B cell (primary cell): ENCODE results near the gene PAX1. TPM values are rescaled to one million over a fixed set of nuclear protein-coding genes. Genes with fewer than 3 reads are reported as not detected.

Source experiments
- ATAC-seq: fragments of 200-7000 bp; cut with Tn5 transposase; one replicate; pipeline ENCODE4 v1.10.0; 2021; ENCODE audit warnings: low read depth, mild to moderate bottlenecking, moderate number of reproducible peaks, moderate library complexity
- CTCF ChIA-PET: fragments of 350-600 bp; sonication (Branson Sonifier 250); formaldehyde crosslinking; loops from one replicate; lab custom pipeline; 2021; ENCODE audit warnings: antibody characterized with exemption, inconsistent platforms; lab: Charles Lee
- POLR2A ChIA-PET: fragments of 350-600 bp; sonication (Branson Sonifier 250); formaldehyde crosslinking; loops from one replicate; lab custom pipeline; 2021; ENCODE audit warnings: antibody characterized with exemption; lab: Charles Lee
- DNase-seq: peaks from one replicate; pipeline ENCODE4 v3.0.0; 2013
- H2AFZ ChIP-seq: 2 replicates; pipeline ENCODE4 v1.6.1; 2012; ENCODE audit warnings: mild to moderate bottlenecking, low read depth, low read length; ENCODE audit not compliant: insufficient read depth, poor library complexity, severe bottlenecking
- H3K27ac ChIP-seq, 2 donors: 1 replicate in 1 of 2; 2 replicates in 1 of 2; pipeline ENCODE4 v1.5.1; 2012 to 2013; ENCODE audit warnings: low read length in 2 of 2, mild to moderate bottlenecking in 2 of 2, moderate library complexity in 1 of 2
- H3K27me3 ChIP-seq, 4 experiments: fragments of 200-600 bp in 1 of 4; sonication (generic) in 1 of 4; replicated peaks in 1 of 4; 1 replicate in 2 of 4; 2 replicates in 2 of 4; pipeline versions ENCODE4 v1.6.1 to v1.7.0; 2013 to 2016; ENCODE audit warnings: low read length in 3 of 4, mild to moderate bottlenecking in 2 of 4, mixed read lengths in 1 of 4, moderate library complexity in 1 of 4; ENCODE audit not compliant: insufficient read depth in 4 of 4, control insufficient read depth in 3 of 4; ENCODE audit errors: control extremely low read depth in 1 of 4
- H3K36me3 ChIP-seq, 2 experiments: replicated peaks in 1 of 2; 1 replicate in 1 of 2; 2 replicates in 1 of 2; pipeline versions ENCODE4 v1.6.1 to v1.7.1; 2013; ENCODE audit warnings: low read length in 1 of 2; ENCODE audit not compliant: insufficient read depth in 2 of 2, control insufficient read depth in 1 of 2; ENCODE audit errors: control extremely low read depth in 1 of 2, extremely low read depth in 1 of 2
- H3K4me1 ChIP-seq, 2 donors: fragments of 200-600 bp in 1 of 2; sonication (generic) in 1 of 2; 1 replicate in 1 of 2; 2 replicates in 1 of 2; pipeline versions ENCODE4 v1.5.1 to v1.6.1; 2013 to 2017; ENCODE audit warnings: low read length in 2 of 2; ENCODE audit not compliant: control insufficient read depth in 2 of 2, insufficient read depth in 2 of 2
- H3K4me2 ChIP-seq: replicated peaks from 2 replicates; pipeline ENCODE3; 2012; ENCODE audit warnings: mild to moderate bottlenecking, low read depth, low read length; ENCODE audit not compliant: poor library complexity, severe bottlenecking
- H3K4me3 ChIP-seq, 5 experiments: fragments of 200-600 bp in 1 of 5; sonication (generic) in 1 of 5; 1 replicate in 3 of 5; 2 replicates in 2 of 5; pipeline versions ENCODE4 v1.5.1 to v1.7.0; 2011 to 2016; ENCODE audit warnings: low read length in 4 of 5, mild to moderate bottlenecking in 4 of 5, low read depth in 2 of 5, control low read depth in 1 of 5, moderate library complexity in 1 of 5; ENCODE audit not compliant: insufficient read depth in 1 of 5; ENCODE audit errors: control extremely low read depth in 1 of 5, extremely low read depth in 1 of 5
- H3K79me2 ChIP-seq: fragments of 200-600 bp; sonication (generic); one replicate; pipeline ENCODE4 v1.6.0; 2016; ENCODE audit warnings: low read length; ENCODE audit not compliant: control insufficient read depth, insufficient read depth
- H3K9ac ChIP-seq: fragments of 200-600 bp; sonication (generic); 2 replicates; pipeline ENCODE4 v1.6.1; 2017; ENCODE audit warnings: mild to moderate bottlenecking, low read length, moderate library complexity
- H3K9me3 ChIP-seq, 3 donors: one replicate each; pipeline versions ENCODE4 v1.6.1 to v1.7.1; 2013; ENCODE audit warnings: low read length in 2 of 3; ENCODE audit not compliant: control insufficient read depth in 2 of 3, insufficient read depth in 1 of 3; ENCODE audit errors: control extremely low read depth in 1 of 3
- H4K20me1 ChIP-seq: 2 replicates; pipeline ENCODE4 v1.6.0; 2012; ENCODE audit warnings: mild to moderate bottlenecking, low read length; ENCODE audit not compliant: insufficient read depth, control insufficient read depth, poor library complexity, severe bottlenecking
- H3K27ac Mint-ChIP-seq: one replicate; pipeline ENCODE4 v1.8.0; 2021; ENCODE audit warnings: mixed read lengths
- H3K27me3 Mint-ChIP-seq: one replicate; pipeline ENCODE4 v1.8.0; 2021; ENCODE audit warnings: mixed read lengths
- H3K4me1 Mint-ChIP-seq: one replicate; pipeline ENCODE4 v1.8.0; 2021; ENCODE audit warnings: mixed read lengths
- H3K4me3 Mint-ChIP-seq: one replicate; pipeline ENCODE4 v1.8.0; 2021; ENCODE audit warnings: mixed read lengths
- H3K9me3 Mint-ChIP-seq: one replicate; pipeline ENCODE4 v1.8.0; 2022; ENCODE audit warnings: mixed read lengths; ENCODE audit not compliant: insufficient read depth
- EZH2 ChIP-seq: IDR thresholded peaks from 2 replicates; pipeline ENCODE4 v1.6.1; 2012; ENCODE audit warnings: borderline replicate concordance, low read depth, mild to moderate bottlenecking, moderate library complexity, low read length; ENCODE audit not compliant: insufficient read depth, poor library complexity, severe bottlenecking
- WGBS: methylation state at CpG from one replicate; pipeline ENCODE4 v1.1.5; 2013; ENCODE audit warnings: missing lambda C conversion rate; ENCODE audit not compliant: insufficient coverage; 5-methylcytosine and 5-hydroxymethylcytosine counted together
- intact Hi-C: fragments of 100-400 bp; cut with micrococcal nuclease; formaldehyde crosslinking; loops from one replicate; pipeline ENCODE4 v1.10.0; 2022
- polyA plus RNA-seq: library from polyadenylated mRNA; depleted of rRNA; stranded (reverse); fragments of >200 nt; gene quantifications from 2 replicates; pipeline ENCODE4 v1.2.3, GENCODE V29; 2012
- total RNA-seq, 2 donors: library from RNA; stranded (reverse); fragments of 120-200 nt in 1 of 2; gene quantifications; 1 replicate in 1 of 2; 2 replicates in 1 of 2; pipeline versions ENCODE4 v1.2.3 to v1.2.4, GENCODE V29; 2013 to 2022
- TF ChIP-seq, protein P1 (sequence below): fragments of 200-600 bp; IDR thresholded peaks from one replicate; pipeline ENCODE4 v1.8.0; 2022; ENCODE audit warnings: antibody characterized with exemption, mild to moderate bottlenecking

PAX1 gene
- total and polyA plus RNA-seq, 2 donors (not counting 1 experiment from before 2014, with no cell fraction given), result not detected

- H3K9me3 Mint-ChIP-seq, result no peaks in the 10 kb centered on the region
- ChIA-PET CTCF (no interaction called here), POLR2A (no interaction called here)
- intact Hi-C loops, result no loop called here
- Histone ChIP-seq H3K27ac (no peak overlapping the region), H3K36me3 (no peaks in the 10 kb centered on the region), H3K4me2 (no peak overlapping the region), H3K9ac (no peak overlapping the region), H4K20me1 (no peaks in the 10 kb centered on the region), H2AFZ (no peak overlapping the region), H3K79me2 (no peaks in the 10 kb centered on the region), H3K4me1 (no peaks in the 10 kb centered on the region), H3K4me3 (no peak overlapping the region), H3K27me3 (no peaks in the 10 kb centered on the region), H3K9me3 (no peaks in the 10 kb centered on the region)
- no peak for ATAC-seq
- peaks cover 5% of the 10 kb centered on the region for H3K27me3 Mint-ChIP-seq
- DNase-seq, result no peak
- no peak for TF ChIP-seq EZH2
- TF ChIP-seq, protein P1, sequence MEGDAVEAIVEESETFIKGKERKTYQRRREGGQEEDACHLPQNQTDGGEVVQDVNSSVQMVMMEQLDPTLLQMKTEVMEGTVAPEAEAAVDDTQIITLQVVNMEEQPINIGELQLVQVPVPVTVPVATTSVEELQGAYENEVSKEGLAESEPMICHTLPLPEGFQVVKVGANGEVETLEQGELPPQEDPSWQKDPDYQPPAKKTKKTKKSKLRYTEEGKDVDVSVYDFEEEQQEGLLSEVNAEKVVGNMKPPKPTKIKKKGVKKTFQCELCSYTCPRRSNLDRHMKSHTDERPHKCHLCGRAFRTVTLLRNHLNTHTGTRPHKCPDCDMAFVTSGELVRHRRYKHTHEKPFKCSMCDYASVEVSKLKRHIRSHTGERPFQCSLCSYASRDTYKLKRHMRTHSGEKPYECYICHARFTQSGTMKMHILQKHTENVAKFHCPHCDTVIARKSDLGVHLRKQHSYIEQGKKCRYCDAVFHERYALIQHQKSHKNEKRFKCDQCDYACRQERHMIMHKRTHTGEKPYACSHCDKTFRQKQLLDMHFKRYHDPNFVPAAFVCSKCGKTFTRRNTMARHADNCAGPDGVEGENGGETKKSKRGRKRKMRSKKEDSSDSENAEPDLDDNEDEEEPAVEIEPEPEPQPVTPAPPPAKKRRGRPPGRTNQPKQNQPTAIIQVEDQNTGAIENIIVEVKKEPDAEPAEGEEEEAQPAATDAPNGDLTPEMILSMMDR, result no peak
- H3K4me1 Mint-ChIP-seq, result no peaks in the 10 kb centered on the region
- WGBS, result 93% methylated on average over 2 of the region's 2 CpGs
- no peak overlapping the region for H3K4me3 Mint-ChIP-seq
- H3K27ac Mint-ChIP-seq, result no peak overlapping the region
Measured at GRCh38 chr20:21663465-21663864, 42.0 kb upstream of the PAX1 start.

- H3K9ac ChIP-seq, result no peak overlapping the region
- no peaks in the 10 kb centered on the region for H4K20me1 ChIP-seq
- Mint-ChIP-seq H3K4me1 (no peaks in the 10 kb centered on the region), H3K27me3 (no peaks in the 10 kb centered on the region), H3K9me3 (no peaks in the 10 kb centered on the region), H3K27ac (no peak overlapping the region), H3K4me3 (no peak overlapping the region)
- intact Hi-C loops, result no loop called here
- WGBS, result 93% methylated on average over 10 of the region's 11 CpGs
- no peaks in the 10 kb centered on the region for H3K79me2 ChIP-seq
- ChIA-PET POLR2A (no interaction called here), CTCF (no interaction called here)
- H3K4me1 ChIP-seq, result no peaks in the 10 kb centered on the region
- H3K36me3 ChIP-seq, result no peaks in the 10 kb centered on the region
- no peak overlapping the region for H3K4me2 ChIP-seq
- H3K27ac ChIP-seq, result no peak overlapping the region
- H3K9me3 ChIP-seq, result peaks cover 0 to 3% (median 0%) of the 10 kb centered on the region in 3 donors
- DNase-seq (no peak), ATAC-seq (no peak)
- H3K27me3 ChIP-seq, result no peaks in the 10 kb centered on the region
- no peak overlapping the region for H3K4me3 ChIP-seq
- no peak overlapping the region for H2AFZ ChIP-seq
- TF ChIP-seq EZH2, result no peak
- TF ChIP-seq, protein P1, result no peak
Measured at GRCh38 chr20:21665687-21666446, 39.6 kb upstream of the PAX1 start.
